HEK293 (cell line): Measurements from ENCODE around the gene CYTH4.

Source experiments
- ZNF473 ChIP-seq: fragments of 450-650 bp; formaldehyde crosslinking; IDR thresholded peaks from 2 replicates; pipeline ENCODE4 v1.5.1; 2017; ENCODE audit warnings: missing biosample characterization, missing genetic modification characterization
- TF ChIP-seq, protein P1 (sequence below): fragments of 450-650 bp; formaldehyde crosslinking; IDR thresholded peaks from 2 replicates; pipeline ENCODE4 v1.5.1; 2017; ENCODE audit warnings: missing biosample characterization, missing genetic modification characterization
- TF ChIP-seq, protein P2 (sequence below): fragments of 450-650 bp; formaldehyde crosslinking; IDR thresholded peaks from 2 replicates; pipeline ENCODE4; 2016; ENCODE audit warnings: missing biosample characterization, missing genetic modification characterization
- TF ChIP-seq, protein P3 (sequence below): fragments of 450-650 bp; formaldehyde crosslinking; IDR thresholded peaks from 2 replicates; pipeline ENCODE4 v1.5.1; 2016; ENCODE audit warnings: missing biosample characterization, missing genetic modification characterization

DNA sequence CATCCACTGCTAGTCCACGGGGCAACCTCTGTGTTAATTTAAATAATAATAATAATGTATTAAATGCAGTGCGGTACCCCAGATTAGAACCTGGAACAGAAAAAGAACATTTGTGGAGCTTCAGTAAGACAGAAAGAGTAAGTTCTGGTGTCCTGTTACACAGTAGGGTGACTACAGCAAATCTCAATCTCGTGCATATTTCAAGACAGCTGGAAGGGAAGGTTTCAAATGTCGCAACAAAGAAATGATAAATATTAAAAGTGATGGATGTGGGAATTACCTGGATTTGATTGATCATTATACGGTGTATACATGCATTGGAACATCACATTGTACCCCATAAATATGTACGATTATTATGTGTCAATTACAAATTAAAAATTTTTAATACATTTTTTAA lies 36.6 kb upstream of the CYTH4 start:
- TF ChIP-seq, protein P1, sequence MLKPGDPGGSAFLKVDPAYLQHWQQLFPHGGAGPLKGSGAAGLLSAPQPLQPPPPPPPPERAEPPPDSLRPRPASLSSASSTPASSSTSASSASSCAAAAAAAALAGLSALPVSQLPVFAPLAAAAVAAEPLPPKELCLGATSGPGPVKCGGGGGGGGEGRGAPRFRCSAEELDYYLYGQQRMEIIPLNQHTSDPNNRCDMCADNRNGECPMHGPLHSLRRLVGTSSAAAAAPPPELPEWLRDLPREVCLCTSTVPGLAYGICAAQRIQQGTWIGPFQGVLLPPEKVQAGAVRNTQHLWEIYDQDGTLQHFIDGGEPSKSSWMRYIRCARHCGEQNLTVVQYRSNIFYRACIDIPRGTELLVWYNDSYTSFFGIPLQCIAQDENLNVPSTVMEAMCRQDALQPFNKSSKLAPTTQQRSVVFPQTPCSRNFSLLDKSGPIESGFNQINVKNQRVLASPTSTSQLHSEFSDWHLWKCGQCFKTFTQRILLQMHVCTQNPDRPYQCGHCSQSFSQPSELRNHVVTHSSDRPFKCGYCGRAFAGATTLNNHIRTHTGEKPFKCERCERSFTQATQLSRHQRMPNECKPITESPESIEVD (tag by site-specific recombination), result no peak
- TF ChIP-seq ZNF473 (tag by site-specific recombination), result no peak
- TF ChIP-seq, protein P2, sequence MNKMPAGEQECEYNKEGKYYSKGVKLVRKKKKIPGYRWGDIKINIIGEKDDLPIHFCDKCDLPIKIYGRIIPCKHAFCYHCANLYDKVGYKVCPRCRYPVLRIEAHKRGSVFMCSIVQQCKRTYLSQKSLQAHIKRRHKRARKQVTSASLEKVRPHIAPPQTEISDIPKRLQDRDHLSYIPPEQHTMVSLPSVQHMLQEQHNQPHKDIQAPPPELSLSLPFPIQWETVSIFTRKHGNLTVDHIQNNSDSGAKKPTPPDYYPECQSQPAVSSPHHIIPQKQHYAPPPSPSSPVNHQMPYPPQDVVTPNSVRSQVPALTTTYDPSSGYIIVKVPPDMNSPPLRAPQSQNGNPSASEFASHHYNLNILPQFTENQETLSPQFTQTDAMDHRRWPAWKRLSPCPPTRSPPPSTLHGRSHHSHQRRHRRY (tag by site-specific recombination), result no peak
- TF ChIP-seq, protein P3, sequence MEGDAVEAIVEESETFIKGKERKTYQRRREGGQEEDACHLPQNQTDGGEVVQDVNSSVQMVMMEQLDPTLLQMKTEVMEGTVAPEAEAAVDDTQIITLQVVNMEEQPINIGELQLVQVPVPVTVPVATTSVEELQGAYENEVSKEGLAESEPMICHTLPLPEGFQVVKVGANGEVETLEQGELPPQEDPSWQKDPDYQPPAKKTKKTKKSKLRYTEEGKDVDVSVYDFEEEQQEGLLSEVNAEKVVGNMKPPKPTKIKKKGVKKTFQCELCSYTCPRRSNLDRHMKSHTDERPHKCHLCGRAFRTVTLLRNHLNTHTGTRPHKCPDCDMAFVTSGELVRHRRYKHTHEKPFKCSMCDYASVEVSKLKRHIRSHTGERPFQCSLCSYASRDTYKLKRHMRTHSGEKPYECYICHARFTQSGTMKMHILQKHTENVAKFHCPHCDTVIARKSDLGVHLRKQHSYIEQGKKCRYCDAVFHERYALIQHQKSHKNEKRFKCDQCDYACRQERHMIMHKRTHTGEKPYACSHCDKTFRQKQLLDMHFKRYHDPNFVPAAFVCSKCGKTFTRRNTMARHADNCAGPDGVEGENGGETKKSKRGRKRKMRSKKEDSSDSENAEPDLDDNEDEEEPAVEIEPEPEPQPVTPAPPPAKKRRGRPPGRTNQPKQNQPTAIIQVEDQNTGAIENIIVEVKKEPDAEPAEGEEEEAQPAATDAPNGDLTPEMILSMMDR, result no peak
